HEK293 (cell line): ENCODE data around the gene SDHD.
A peak's percentile ranks its signal among the peaks of the same experiment; 100 is the strongest.

ENCODE experiments used
- EGR2 ChIP-seq: fragments of 450-650 bp; formaldehyde crosslinking; IDR thresholded peaks from 2 replicates; pipeline ENCODE4 v1.5.1; 2016; ENCODE audit warnings: low read depth, missing biosample characterization, missing genetic modification characterization
- HOXC10 ChIP-seq: sonication (generic); formaldehyde crosslinking; IDR thresholded peaks from 2 replicates; pipeline ENCODE4 v1.8.1; 2023; ENCODE audit warnings: mild to moderate bottlenecking, missing genetic modification reagents
- INSM2 ChIP-seq: fragments of 450-650 bp; formaldehyde crosslinking; IDR thresholded peaks from 2 replicates; pipeline ENCODE4 v1.5.1; 2016; ENCODE audit warnings: missing biosample characterization, missing genetic modification characterization
- OSR2 ChIP-seq: fragments of 450-650 bp; formaldehyde crosslinking; IDR thresholded peaks from 2 replicates; pipeline ENCODE4 v1.5.1; 2016; ENCODE audit warnings: missing biosample characterization, missing genetic modification characterization
- PBX3 ChIP-seq: sonication (generic); formaldehyde crosslinking; IDR thresholded peaks from 2 replicates; pipeline ENCODE4 v1.8.1; 2022; ENCODE audit warnings: mild to moderate bottlenecking, moderate library complexity, missing genetic modification reagents
- PRDM1 ChIP-seq: fragments of 450-650 bp; formaldehyde crosslinking; IDR thresholded peaks from 2 replicates; pipeline ENCODE4; 2016; ENCODE audit warnings: missing biosample characterization, missing genetic modification characterization
- TRIM28 ChIP-seq: IDR thresholded peaks from 2 replicates; pipeline ENCODE4 v1.6.1; 2011; ENCODE audit warnings: low read length, control low read depth, borderline replicate concordance
- ZBTB17 ChIP-seq: fragments of 450-650 bp; formaldehyde crosslinking; IDR thresholded peaks from 2 replicates; pipeline ENCODE4 v1.5.1; 2016; ENCODE audit warnings: missing biosample characterization, missing genetic modification characterization
- ZBTB20 ChIP-seq: fragments of 450-650 bp; formaldehyde crosslinking; IDR thresholded peaks from 2 replicates; pipeline ENCODE4 v1.5.1; 2016; ENCODE audit warnings: missing biosample characterization, missing genetic modification characterization
- ZBTB21 ChIP-seq: fragments of 450-650 bp; formaldehyde crosslinking; IDR thresholded peaks from 2 replicates; pipeline ENCODE4 v1.5.1; 2017; ENCODE audit warnings: missing biosample characterization, missing genetic modification characterization
- ZBTB26 ChIP-seq: fragments of 450-650 bp; formaldehyde crosslinking; optimal IDR thresholded peaks from 2 replicates; pipeline ENCODE3; 2016; ENCODE audit warnings: missing biosample characterization, mild to moderate bottlenecking, missing genetic modification characterization
- ZEB2 ChIP-seq: fragments of 450-650 bp; formaldehyde crosslinking; IDR thresholded peaks from 2 replicates; pipeline ENCODE4 v1.5.1; 2016; ENCODE audit warnings: missing biosample characterization, missing genetic modification characterization
- ZFP3 ChIP-seq: fragments of 450-650 bp; formaldehyde crosslinking; IDR thresholded peaks from 2 replicates; pipeline ENCODE4 v1.5.1; 2016; ENCODE audit warnings: low read depth, missing biosample characterization, missing genetic modification characterization
- ZFP37 ChIP-seq: fragments of 450-650 bp; formaldehyde crosslinking; IDR thresholded peaks from 2 replicates; pipeline ENCODE4 v1.5.1; 2016; ENCODE audit warnings: missing biosample characterization, missing genetic modification characterization
- ZNF112 ChIP-seq: fragments of 450-650 bp; formaldehyde crosslinking; IDR thresholded peaks from 2 replicates; pipeline ENCODE4 v1.5.0; 2017; ENCODE audit warnings: missing biosample characterization, missing genetic modification characterization
- ZNF114 ChIP-seq: fragments of 450-650 bp; formaldehyde crosslinking; IDR thresholded peaks from 2 replicates; pipeline ENCODE4 v1.5.0; 2017; ENCODE audit warnings: missing biosample characterization, missing genetic modification characterization
- ZNF157 ChIP-seq: fragments of 450-650 bp; formaldehyde crosslinking; IDR thresholded peaks from 2 replicates; pipeline ENCODE4 v1.5.1; 2016; ENCODE audit warnings: missing biosample characterization, missing genetic modification characterization
- ZNF274 ChIP-seq, 2 experiments: fragments of 200-500 bp in 1 of 2; fragments of 450-650 bp in 1 of 2; sonication (Bioruptor generic) in 1 of 2; formaldehyde crosslinking in 1 of 2; IDR thresholded peaks; 2 replicates each; pipeline versions ENCODE4 v1.5.1 to v1.6.1; 2014 to 2016; ENCODE audit warnings: borderline replicate concordance in 1 of 2, inconsistent platforms in 1 of 2, low read length in 1 of 2, missing biosample characterization in 1 of 2, missing genetic modification characterization in 1 of 2
- ZNF280C ChIP-seq: fragments of 450-650 bp; formaldehyde crosslinking; IDR thresholded peaks from 2 replicates; pipeline ENCODE4 v1.5.1; 2016; ENCODE audit warnings: missing biosample characterization, missing genetic modification characterization
- ZNF394 ChIP-seq: fragments of 450-650 bp; formaldehyde crosslinking; IDR thresholded peaks from 2 replicates; pipeline ENCODE4 v1.5.1; 2016; ENCODE audit warnings: missing biosample characterization, missing genetic modification characterization, mild to moderate bottlenecking, moderate library complexity, borderline replicate concordance
- ZNF426 ChIP-seq: fragments of 450-650 bp; formaldehyde crosslinking; IDR thresholded peaks from 2 replicates; pipeline ENCODE4 v1.5.1; 2017; ENCODE audit warnings: missing biosample characterization, missing genetic modification characterization, mild to moderate bottlenecking, inconsistent platforms, moderate library complexity
- ZNF473 ChIP-seq: fragments of 450-650 bp; formaldehyde crosslinking; IDR thresholded peaks from 2 replicates; pipeline ENCODE4 v1.5.1; 2017; ENCODE audit warnings: missing biosample characterization, missing genetic modification characterization
- ZNF488 ChIP-seq: fragments of 450-650 bp; formaldehyde crosslinking; IDR thresholded peaks from 2 replicates; pipeline ENCODE4 v1.5.1; 2016; ENCODE audit warnings: missing biosample characterization, missing genetic modification characterization
- ZNF513 ChIP-seq: fragments of 450-650 bp; IDR thresholded peaks from 2 replicates; pipeline ENCODE4 v1.5.1; 2018; ENCODE audit warnings: missing biosample characterization, missing genetic modification characterization
- ZNF514 ChIP-seq: fragments of 450-650 bp; formaldehyde crosslinking; IDR thresholded peaks from 2 replicates; pipeline ENCODE4 v1.5.1; 2016; ENCODE audit warnings: missing biosample characterization, missing genetic modification characterization
- ZNF549 ChIP-seq: fragments of 450-650 bp; IDR thresholded peaks from 2 replicates; pipeline ENCODE4 v1.5.1; 2018; ENCODE audit warnings: missing biosample characterization, missing genetic modification characterization, mild to moderate bottlenecking, inconsistent platforms, moderate library complexity
- ZNF561 ChIP-seq: fragments of 450-650 bp; IDR thresholded peaks from 2 replicates; pipeline ENCODE4 v1.5.1; 2018; ENCODE audit warnings: missing biosample characterization, missing genetic modification characterization, borderline replicate concordance
- ZNF621 ChIP-seq: fragments of 450-650 bp; formaldehyde crosslinking; IDR thresholded peaks from 2 replicates; pipeline ENCODE4 v1.5.1; 2017; ENCODE audit warnings: missing biosample characterization, missing genetic modification characterization
- ZNF701 ChIP-seq: fragments of 450-650 bp; formaldehyde crosslinking; IDR thresholded peaks from 2 replicates; pipeline ENCODE4 v1.5.1; 2016; ENCODE audit warnings: missing biosample characterization, missing genetic modification characterization
- ZNF776 ChIP-seq: fragments of 450-650 bp; formaldehyde crosslinking; IDR thresholded peaks from 2 replicates; pipeline ENCODE4 v1.5.0; 2017; ENCODE audit warnings: missing biosample characterization, missing genetic modification characterization, borderline replicate concordance
- ZSCAN30 ChIP-seq: fragments of 450-650 bp; IDR thresholded peaks from 2 replicates; pipeline ENCODE4 v1.5.1; 2018; ENCODE audit warnings: missing biosample characterization, mild to moderate bottlenecking, missing genetic modification characterization, moderate library complexity

Gene SDHD

GRCh38 chr11:112073941-112074811 lies 12.5 kb upstream of the SDHD start, which contains the start of the genes NKAPD1 and PIH1D2 (continued):
- no peak; the same call in 1 of the 2 replicates for TF ChIP-seq ZNF513 (tag by site-specific recombination)
- TF ChIP-seq INSM2 (tag by site-specific recombination), result peak; percentile 74
- no peak for TF ChIP-seq ZNF114 (tag by site-specific recombination)
- TF ChIP-seq ZNF274 (IDR thresholded peaks at IDR 0.05; ENCODE audit: low read length), result no peak
- no peak for TF ChIP-seq ZNF274 (tag by site-specific recombination; IDR thresholded peaks at IDR 0.05; ENCODE audit: borderline replicate concordance)
- 0 out of 2 replicates have a peak, but pooled peaks have one; percentile 16 for TF ChIP-seq ZBTB21 (tag by site-specific recombination)
- TF ChIP-seq ZNF549, result no peak
- TF ChIP-seq HOXC10 (CRISPR knock-in tag), result no peak
- peak; percentile 13 for TF ChIP-seq ZBTB26 (tag by site-specific recombination)
- no peak for TF ChIP-seq ZBTB20 (tag by site-specific recombination)
- TF ChIP-seq EGR2 (tag by site-specific recombination), result no peak
- no peak for TF ChIP-seq ZNF514 (tag by site-specific recombination)
- TF ChIP-seq ZEB2 (tag by site-specific recombination), result peak; percentile 43; the same call in 1 of the 2 replicates
- TF ChIP-seq ZNF776 (tag by site-specific recombination), result no peak
- no peak for TF ChIP-seq ZFP3
- no peak for TF ChIP-seq ZNF426 (tag by site-specific recombination)
- peak; percentile 63; the same call in 1 of the 2 replicates for TF ChIP-seq ZNF394 (tag by site-specific recombination)
- peak; percentile 82 for TF ChIP-seq ZBTB17 (tag by site-specific recombination)
- TF ChIP-seq ZNF701, result no peak
- no peak for TF ChIP-seq OSR2 (tag by site-specific recombination)
- TF ChIP-seq ZNF621 (tag by site-specific recombination), result no peak
- TF ChIP-seq ZSCAN30 (tag by site-specific recombination), result 0 out of 2 replicates have a peak, but pooled peaks have one; percentile 46
- TF ChIP-seq ZFP37 (tag by site-specific recombination), result peak; percentile 85; the same call in 1 of the 2 replicates
- no peak for TF ChIP-seq PRDM1 (tag by site-specific recombination)
- 0 out of 2 replicates have a peak, but pooled peaks have one; percentile 40 for TF ChIP-seq PBX3 (CRISPR knock-in tag)
- no peak for TF ChIP-seq ZNF488 (tag by site-specific recombination)
- TF ChIP-seq ZNF280C (tag by site-specific recombination), result no peak
- TF ChIP-seq ZNF473 (tag by site-specific recombination), result no peak
- no peak for TF ChIP-seq ZNF112 (tag by site-specific recombination)
- peak; percentile 92 for TF ChIP-seq ZNF561
- TF ChIP-seq TRIM28, result peak; percentile 85
- TF ChIP-seq ZNF157 (tag by site-specific recombination), result no peak
